HCT116 (cell line): ENCODE measurements around the gene GLUD1. TPM values are rescaled to one million over a fixed set of nuclear protein-coding genes. Genes with fewer than 3 reads are reported as not detected.

Source experiments
- ATAC-seq: fragments of 200-7000 bp; cut with Tn5 transposase; 2 replicates; pipeline ENCODE4 v1.9.1; 2020; ENCODE audit warnings: mild to moderate bottlenecking, moderate library complexity
- BruUV-seq: library from RNA; stranded (reverse); fragments of 400-500 nt; replicated peaks from 2 replicates; lab custom pipeline; 2021; lab: Mats Ljungman, UMichigan
- CTCF ChIA-PET: fragments of 300-600 bp; sonication (Branson Sonifier 250); formaldehyde crosslinking; loops from one replicate; lab custom pipeline; 2021; ENCODE audit warnings: antibody characterized with exemption; lab: Charles Lee
- POLR2A ChIA-PET: fragments of 300-600, 350-600 bp; sonication (Branson Sonifier 250); formaldehyde crosslinking; loops from one replicate; lab custom pipeline; 2021; ENCODE audit warnings: antibody characterized with exemption; lab: Charles Lee
- RAD21 ChIA-PET, 2 experiments: fragments of 300-600 bp; sonication (Branson Sonifier 250); formaldehyde crosslinking; loops; one replicate each; lab custom pipeline; 2023; ENCODE audit warnings: low total read pairs in 2 of 2; ENCODE audit not compliant: uncharacterized antibody in 2 of 2, unreplicated experiment in 2 of 2, low non-redundant PET in 1 of 2; lab: Charles Lee
- DNase-seq: peaks from one replicate; pipeline ENCODE4 v3.0.0-alpha.2; 2010; ENCODE audit warnings: low read depth, low spot score
- H2AFZ ChIP-seq: fragments of 200-600 bp; shearing (Covaris generic), sonication (generic); 2 replicates; pipeline ENCODE4 v1.6.1; 2017; ENCODE audit warnings: low read depth, mixed run types, mixed read lengths, antibody characterized with exemption, low read length; ENCODE audit not compliant: poor library complexity, severe bottlenecking
- H3K27ac ChIP-seq: 2 replicates; pipeline ENCODE4 v1.5.1; 2012; ENCODE audit warnings: low read depth, low read length
- H3K27me3 ChIP-seq: fragments of 200-600 bp; sonication (generic); 2 replicates; pipeline ENCODE4 v1.6.1; 2016; ENCODE audit warnings: mixed run types, low read length, mixed read lengths; ENCODE audit not compliant: insufficient read depth
- H3K36me3 ChIP-seq, 2 experiments: fragments of 200-500 bp in 1 of 2; fragments of 200-600 bp in 1 of 2; sonication (Bioruptor generic) in 1 of 2; sonication (generic) in 1 of 2; 2 replicates each; pipeline versions ENCODE4 v1.5.1 to v1.6.1; 2014 to 2016; ENCODE audit warnings: low read length in 2 of 2, inconsistent platforms in 1 of 2, mixed read lengths in 1 of 2, mixed run types in 1 of 2; ENCODE audit not compliant: insufficient read depth in 2 of 2, control insufficient read depth in 1 of 2
- H3K4me1 ChIP-seq, 2 experiments: fragments of 200-600 bp in 1 of 2; sonication (generic) in 1 of 2; 2 replicates each; pipeline versions ENCODE4 v1.5.1 to v1.6.1; 2012 to 2017; ENCODE audit warnings: low read length in 2 of 2, inconsistent platforms in 1 of 2, mild to moderate bottlenecking in 1 of 2, mixed read lengths in 1 of 2, mixed run types in 1 of 2, moderate library complexity in 1 of 2; ENCODE audit not compliant: insufficient read depth in 2 of 2, control insufficient read depth in 1 of 2
- H3K4me2 ChIP-seq: fragments of 200-600 bp; sonication (generic); 2 replicates; pipeline ENCODE4 v1.6.1; 2017; ENCODE audit warnings: mixed run types, low read length, mixed read lengths
- H3K4me3 ChIP-seq, 2 experiments: fragments of 200-600 bp in 1 of 2; sonication (generic) in 1 of 2; replicated peaks in 1 of 2; 2 replicates each; pipeline ENCODE4 v1.5.1; 2011 to 2016; ENCODE audit warnings: low read length in 2 of 2, control low read depth in 1 of 2, low read depth in 1 of 2, mild to moderate bottlenecking in 1 of 2, mixed read lengths in 1 of 2, mixed run types in 1 of 2
- H3K79me2 ChIP-seq: fragments of 200-600 bp; sonication (generic); 2 replicates; pipeline ENCODE4 v1.6.1; 2017; ENCODE audit warnings: mild to moderate bottlenecking, mixed run types, low read length, moderate library complexity, mixed read lengths; ENCODE audit not compliant: insufficient read depth
- H3K9ac ChIP-seq: fragments of 200-600 bp; sonication (generic); 2 replicates; pipeline ENCODE4 v1.6.1; 2016; ENCODE audit warnings: low read length, mixed read lengths
- H3K9me2 ChIP-seq: fragments of 200-600 bp; sonication (generic), shearing (Covaris generic); 2 replicates; pipeline ENCODE4 v1.6.1; 2017; ENCODE audit warnings: mixed run types, mild to moderate bottlenecking, moderate library complexity; ENCODE audit not compliant: insufficient read depth
- H3K9me3 ChIP-seq, 2 experiments: fragments of 200-500 bp in 1 of 2; fragments of 200-600 bp in 1 of 2; sonication (Bioruptor generic) in 1 of 2; sonication (generic) in 1 of 2; 2 replicates each; pipeline ENCODE4 v1.6.1; 2014 to 2017; ENCODE audit warnings: low read length in 2 of 2, mixed read lengths in 2 of 2, inconsistent platforms in 1 of 2, low read depth in 1 of 2, mild to moderate bottlenecking in 1 of 2, mixed run types in 1 of 2, moderate library complexity in 1 of 2; ENCODE audit not compliant: control insufficient read depth in 1 of 2, insufficient read depth in 1 of 2
- H4K20me1 ChIP-seq: fragments of 200-600 bp; sonication (generic), shearing (Covaris generic); 2 replicates; pipeline ENCODE4 v1.6.1; 2017; ENCODE audit warnings: mixed run types, mild to moderate bottlenecking, moderate library complexity; ENCODE audit not compliant: insufficient read depth
- CTCF ChIP-seq, 3 experiments: fragments of 200-600 bp in 1 of 3; sonication (generic) in 1 of 3; IDR thresholded peaks in 2 of 3; conservative IDR thresholded peaks in 1 of 3; 2 replicates each; pipeline ENCODE4 v1.5.1; 2012 to 2017; ENCODE audit warnings: low read depth in 2 of 3, low read length in 2 of 3, antibody characterized with exemption in 1 of 3, borderline replicate concordance in 1 of 3, control low read depth in 1 of 3, mild to moderate bottlenecking in 1 of 3, mixed read lengths in 1 of 3, mixed run types in 1 of 3, moderate library complexity in 1 of 3; ENCODE audit not compliant: insufficient read depth in 1 of 3
- FOSL1 ChIP-seq: IDR thresholded peaks from 2 replicates; pipeline ENCODE4 v1.6.1; 2012; ENCODE audit warnings: low read depth
- JUND ChIP-seq: IDR thresholded peaks from 2 replicates; pipeline ENCODE4 v1.6.1; 2012
- POLR2A ChIP-seq: IDR thresholded peaks from 2 replicates; pipeline ENCODE4 v1.7.0; 2011; ENCODE audit warnings: borderline replicate concordance; ENCODE audit not compliant: insufficient read depth, insufficient read length; ENCODE audit errors: extremely low read depth
- POLR2AphosphoS5 ChIP-seq: IDR thresholded peaks from 2 replicates; pipeline ENCODE4 v1.6.1; 2011; ENCODE audit warnings: mild to moderate bottlenecking, low read depth, low read length, moderate library complexity
- SIN3A ChIP-seq: IDR thresholded peaks from 2 replicates; pipeline ENCODE4 v1.6.1; 2012; ENCODE audit warnings: low read depth
- TCF7L2 ChIP-seq: IDR thresholded peaks from 2 replicates; pipeline ENCODE4 v1.7.0; 2011; ENCODE audit warnings: borderline replicate concordance, inconsistent platforms; ENCODE audit not compliant: insufficient read depth, insufficient read length; ENCODE audit errors: extremely low read depth
- YY1 ChIP-seq: IDR thresholded peaks from 2 replicates; pipeline ENCODE4 v1.6.1; 2011; ENCODE audit warnings: low read length, low read depth, moderate library complexity, mild to moderate bottlenecking; ENCODE audit not compliant: insufficient replicate concordance; ENCODE audit errors: extremely low read depth
- ZFX ChIP-seq: fragments of 450-650 bp; IDR thresholded peaks from 2 replicates; pipeline ENCODE4 v1.6.1; 2017
- intact Hi-C: fragments of 100-400 bp; cut with micrococcal nuclease; formaldehyde crosslinking; loops from 2 replicates; pipeline ENCODE4 v1.10.0; 2022
- total RNA-seq: library from RNA; stranded (reverse); gene quantifications from one replicate; pipeline ENCODE4 v1.2.1, GENCODE V29; 2021; ENCODE audit not compliant: unreplicated experiment
- TF ChIP-seq, protein P1 (sequence below): IDR thresholded peaks from 2 replicates; pipeline ENCODE4 v1.6.1; 2012
- TF ChIP-seq, protein P2 (sequence below): IDR thresholded peaks from 2 replicates; pipeline ENCODE4 v1.6.1; 2012; ENCODE audit warnings: low read depth

The GLUD1 gene
- total RNA-seq, 1 experiment from 2014 or later: 131 TPM

- H3K27me3 ChIP-seq: no peaks in the 10 kb centered on the region
- no peak overlapping the region for H3K4me2 ChIP-seq
- no peak for TF ChIP-seq POLR2A
- no peak for TF ChIP-seq ZFX
- TF ChIP-seq SIN3A: no peak
- no peak for TF ChIP-seq JUND
- no peak for TF ChIP-seq POLR2AphosphoS5
- TF ChIP-seq, all 23 proteins: peak for 0
- DNase-seq: no peak
- BruUV-seq: no TSS peak
- ChIA-PET RAD21 (no interaction called here), POLR2A (no interaction called here), CTCF (no interaction called here)
- Histone ChIP-seq H3K9me3 (no peaks in the 10 kb centered on the region), H3K36me3 (no peaks in the 10 kb centered on the region), H3K9ac (no peak overlapping the region), H3K4me1 (peaks cover 0 to 4% of the 10 kb centered on the region in 2 experiments; a peak in 1 of 4 replicates), H4K20me1 (no peaks in the 10 kb centered on the region), H3K4me3 (no peak overlapping the region), H3K79me2 (no peaks in the 10 kb centered on the region), H3K27ac (no peak overlapping the region), H2AFZ (no peak overlapping the region), H3K9me2 (no peaks in the 10 kb centered on the region)
- ATAC-seq: no peak
- intact Hi-C loops: no loop called here
These were observed 58.0 kb downstream of the GLUD1 start for GRCh38 chr10:87036623-87037022.

GRCh38 chr10:87030912-87031635 lies 63.6 kb downstream of the GLUD1 start:
- DNase-seq (no peak), ATAC-seq (no peak)
- Histone ChIP-seq H3K9me2 (no peaks in the 10 kb centered on the region), H3K36me3 (no peaks in the 10 kb centered on the region), H4K20me1 (no peaks in the 10 kb centered on the region), H3K9ac (no peak overlapping the region), H2AFZ (no peak overlapping the region), H3K4me1 (peaks cover 0 to 5% of the 10 kb centered on the region in 2 experiments; a peak in 2 of 4 replicates), H3K4me2 (no peak overlapping the region), H3K79me2 (no peaks in the 10 kb centered on the region), H3K27ac (no peak overlapping the region), H3K4me3 (no peak overlapping the region), H3K9me3 (no peaks in the 10 kb centered on the region), H3K27me3 (no peaks in the 10 kb centered on the region)
- ChIA-PET CTCF (no interaction called here), RAD21 (no interaction called here), POLR2A (no interaction called here)
- intact Hi-C loops: no loop called here
- BruUV-seq: no TSS peak
- TF ChIP-seq TCF7L2 (no peak), FOSL1 (no peak), POLR2A (no peak), CTCF (IDR thresholded peaks at IDR 0.05 in 2 of 3, conservative IDR thresholded peaks at IDR 0.05 in 1 of 3; ENCODE audit: borderline replicate concordance in 1 of 3, insufficient read depth in 1 of 3, low read depth in 2 of 3, low read length in 2 of 3) (no peak), YY1 (no peak), SIN3A (no peak)
- TF ChIP-seq, protein P1, sequence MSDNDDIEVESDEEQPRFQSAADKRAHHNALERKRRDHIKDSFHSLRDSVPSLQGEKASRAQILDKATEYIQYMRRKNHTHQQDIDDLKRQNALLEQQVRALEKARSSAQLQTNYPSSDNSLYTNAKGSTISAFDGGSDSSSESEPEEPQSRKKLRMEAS: no peak
- TF ChIP-seq, protein P2, sequence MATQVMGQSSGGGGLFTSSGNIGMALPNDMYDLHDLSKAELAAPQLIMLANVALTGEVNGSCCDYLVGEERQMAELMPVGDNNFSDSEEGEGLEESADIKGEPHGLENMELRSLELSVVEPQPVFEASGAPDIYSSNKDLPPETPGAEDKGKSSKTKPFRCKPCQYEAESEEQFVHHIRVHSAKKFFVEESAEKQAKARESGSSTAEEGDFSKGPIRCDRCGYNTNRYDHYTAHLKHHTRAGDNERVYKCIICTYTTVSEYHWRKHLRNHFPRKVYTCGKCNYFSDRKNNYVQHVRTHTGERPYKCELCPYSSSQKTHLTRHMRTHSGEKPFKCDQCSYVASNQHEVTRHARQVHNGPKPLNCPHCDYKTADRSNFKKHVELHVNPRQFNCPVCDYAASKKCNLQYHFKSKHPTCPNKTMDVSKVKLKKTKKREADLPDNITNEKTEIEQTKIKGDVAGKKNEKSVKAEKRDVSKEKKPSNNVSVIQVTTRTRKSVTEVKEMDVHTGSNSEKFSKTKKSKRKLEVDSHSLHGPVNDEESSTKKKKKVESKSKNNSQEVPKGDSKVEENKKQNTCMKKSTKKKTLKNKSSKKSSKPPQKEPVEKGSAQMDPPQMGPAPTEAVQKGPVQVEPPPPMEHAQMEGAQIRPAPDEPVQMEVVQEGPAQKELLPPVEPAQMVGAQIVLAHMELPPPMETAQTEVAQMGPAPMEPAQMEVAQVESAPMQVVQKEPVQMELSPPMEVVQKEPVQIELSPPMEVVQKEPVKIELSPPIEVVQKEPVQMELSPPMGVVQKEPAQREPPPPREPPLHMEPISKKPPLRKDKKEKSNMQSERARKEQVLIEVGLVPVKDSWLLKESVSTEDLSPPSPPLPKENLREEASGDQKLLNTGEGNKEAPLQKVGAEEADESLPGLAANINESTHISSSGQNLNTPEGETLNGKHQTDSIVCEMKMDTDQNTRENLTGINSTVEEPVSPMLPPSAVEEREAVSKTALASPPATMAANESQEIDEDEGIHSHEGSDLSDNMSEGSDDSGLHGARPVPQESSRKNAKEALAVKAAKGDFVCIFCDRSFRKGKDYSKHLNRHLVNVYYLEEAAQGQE: no peak
